Stimulated activated CD4-positive, alpha-beta T cell treated with anti-CD3 and anti-CD28 coated beads, Interleukin-12 subunit alpha, Interleukin-12 subunit beta, amount 100 ng/mL, for 24 hours (primary cell): ENCODE measurements around the gene MGAT4A.
A peak's percentile ranks its signal among the peaks of the same experiment; 100 is the strongest.

Experiments used
- DNase-seq, 2 experiments: peaks; one replicate each; pipeline ENCODE4 v3.0.0-alpha.2; 2020; ENCODE audit warnings: low read depth in 2 of 2

MGAT4A gene

GRCh38 chr2:98572676-98573075 lies 158.3 kb downstream of the MGAT4A start:
- DNase-seq = no peak

GRCh38 chr2:98572211-98572610 lies 158.7 kb downstream of the MGAT4A start:
- no peak for DNase-seq

GRCh38 chr2:98571796-98572195 lies 159.1 kb downstream of the MGAT4A start:
- DNase-seq = no peak

- DNase-seq = no peak
Measured at GRCh38 chr2:98571121-98571701, 159.7 kb downstream of the MGAT4A start.

- DNase-seq = no peak
Measured at GRCh38 chr2:98570356-98570755, 160.6 kb downstream of the MGAT4A start.

GRCh38 chr2:98569915-98570314 lies 161.0 kb downstream of the MGAT4A start:
- no peak for DNase-seq

GRCh38 chr2:98569197-98569793 lies 161.6 kb downstream of the MGAT4A start:
- peak; percentile 43 to 70 for DNase-seq
